SK-N-SH (cell line): Measurements from ENCODE around the gene PIGL. TPM values are rescaled to one million over a fixed set of nuclear protein-coding genes. Genes with fewer than 3 reads are reported as not detected.

Source experiments
- CTCF ChIA-PET: fragments of 300-600, 350-600 bp; formaldehyde crosslinking; extraction: SDS; loops from one replicate; lab custom pipeline; 2021; lab: Yijun Ruan, JAX
- POLR2A ChIA-PET: fragments of 350-600 bp; sonication (Branson Sonifier 250); formaldehyde crosslinking; extraction: SDS; loops from one replicate; lab custom pipeline; 2020; ENCODE audit warnings: antibody characterized with exemption, inconsistent platforms; lab: Yijun Ruan, JAX
- DNase-seq: peaks from one replicate; pipeline ENCODE4 v3.0.0; 2012
- H2AFZ ChIP-seq: fragments of 200-600 bp; sonication (generic); 2 replicates; pipeline ENCODE4 v1.8.1; 2016; ENCODE audit warnings: antibody characterized with exemption, mild to moderate bottlenecking, low read depth
- H3F3A ChIP-seq: fragments of 200-600 bp; sonication (generic); replicated peaks from 2 replicates; pipeline ENCODE3; 2016; ENCODE audit warnings: antibody characterized with exemption, mild to moderate bottlenecking; ENCODE audit not compliant: insufficient read depth
- H3K27ac ChIP-seq, 2 experiments: fragments of 200-500 bp in 1 of 2; fragments of 200-600 bp in 1 of 2; sonication (Bioruptor generic) in 1 of 2; sonication (generic), shearing (Covaris generic) in 1 of 2; 2 replicates each; pipeline versions ENCODE4 v1.5.1 to v1.6.1; 2014 to 2016; ENCODE audit warnings: low read depth in 2 of 2, inconsistent platforms in 1 of 2, low read length in 1 of 2, mild to moderate bottlenecking in 1 of 2, mixed read lengths in 1 of 2
- H3K27me3 ChIP-seq: fragments of 200-600 bp; sonication (generic), shearing (Covaris generic); 2 replicates; pipeline ENCODE4 v1.6.1; 2016; ENCODE audit warnings: mixed run types; ENCODE audit not compliant: insufficient read depth
- H3K36me3 ChIP-seq, 2 experiments: fragments of 200-500 bp in 1 of 2; fragments of 200-600 bp in 1 of 2; sonication (Bioruptor generic) in 1 of 2; sonication (generic) in 1 of 2; replicated peaks in 1 of 2; 2 replicates each; pipeline versions ENCODE3 to v1.5.1; 2014 to 2016; ENCODE audit warnings: low read length in 1 of 2, mild to moderate bottlenecking in 1 of 2; ENCODE audit not compliant: insufficient read depth in 2 of 2, control insufficient read depth in 1 of 2
- H3K4me1 ChIP-seq, 2 experiments: fragments of 200-500 bp in 1 of 2; fragments of 200-600 bp in 1 of 2; sonication (Bioruptor generic) in 1 of 2; sonication (generic), shearing (Covaris generic) in 1 of 2; 2 replicates each; pipeline versions ENCODE4 v1.5.1 to v1.6.1; 2014 to 2016; ENCODE audit warnings: low read depth in 1 of 2, low read length in 1 of 2, mixed run types in 1 of 2; ENCODE audit not compliant: insufficient read depth in 2 of 2, control insufficient read depth in 1 of 2
- H3K4me2 ChIP-seq: fragments of 200-600 bp; sonication (generic), shearing (Covaris generic); 2 replicates; pipeline ENCODE4 v1.6.1; 2017; ENCODE audit warnings: mixed run types
- H3K4me3 ChIP-seq, 2 experiments: fragments of 200-500 bp in 1 of 2; fragments of 200-600 bp in 1 of 2; sonication (Bioruptor generic) in 1 of 2; sonication (generic), shearing (Covaris generic) in 1 of 2; 2 replicates each; pipeline versions ENCODE4 v1.5.1 to v1.8.1; 2014 to 2016; ENCODE audit warnings: low read depth in 2 of 2, inconsistent platforms in 1 of 2, low read length in 1 of 2, mild to moderate bottlenecking in 1 of 2, mixed read lengths in 1 of 2, moderate library complexity in 1 of 2
- H3K79me2 ChIP-seq: fragments of 200-600 bp; sonication (generic); 2 replicates; pipeline ENCODE4 v1.8.1; 2017; ENCODE audit warnings: mild to moderate bottlenecking; ENCODE audit not compliant: insufficient read depth
- H3K9ac ChIP-seq: fragments of 200-600 bp; sonication (generic); 2 replicates; pipeline ENCODE4 v1.6.1; 2017; ENCODE audit warnings: mixed run types
- H3K9me2 ChIP-seq: fragments of 200-600 bp; sonication (generic); 2 replicates; pipeline ENCODE4 v1.6.1; 2017; ENCODE audit warnings: mixed run types
- H3K9me3 ChIP-seq: fragments of 200-600 bp; sonication (generic); 2 replicates; pipeline ENCODE4 v1.6.1; 2017; ENCODE audit warnings: mixed run types, mild to moderate bottlenecking, moderate library complexity
- H4K20me1 ChIP-seq: fragments of 200-600 bp; sonication (generic); 2 replicates; pipeline ENCODE4 v1.6.1; 2017; ENCODE audit warnings: mild to moderate bottlenecking, mixed run types; ENCODE audit not compliant: insufficient read depth
- ELF1 ChIP-seq: IDR thresholded peaks from 2 replicates; pipeline ENCODE4 v1.4.0; 2012
- EP300 ChIP-seq, 2 experiments: IDR thresholded peaks; 2 replicates each; pipeline versions ENCODE4 v1.4.0 to v1.6.1; 2012; ENCODE audit warnings: borderline replicate concordance in 1 of 2, low read depth in 1 of 2, low read length in 1 of 2
- FOXM1 ChIP-seq: IDR thresholded peaks from 2 replicates; pipeline ENCODE4 v1.4.0; 2012; ENCODE audit warnings: low read depth, mild to moderate bottlenecking
- IRF3 ChIP-seq: fragments of 150-350 bp; IDR thresholded peaks from 2 replicates; pipeline ENCODE4 v1.6.1; 2016; ENCODE audit warnings: mild to moderate bottlenecking, low read depth, low read length
- MEF2A ChIP-seq: IDR thresholded peaks from 2 replicates; pipeline ENCODE4 v1.4.0; 2012; ENCODE audit warnings: low read depth, borderline replicate concordance
- NFIC ChIP-seq: IDR thresholded peaks from 2 replicates; pipeline ENCODE4 v1.4.0; 2012; ENCODE audit warnings: borderline replicate concordance
- PBX3 ChIP-seq: IDR thresholded peaks from 2 replicates; pipeline ENCODE4; 2012
- POLR2AphosphoS5 ChIP-seq: IDR thresholded peaks from 2 replicates; pipeline ENCODE4 v1.6.1; 2012; ENCODE audit warnings: low read depth, low read length
- SMC3 ChIP-seq: IDR thresholded peaks from 2 replicates; pipeline ENCODE4 v1.6.1; 2012; ENCODE audit warnings: low read depth, low read length, improper control_type of control experiment
- TAF1 ChIP-seq: IDR thresholded peaks from 2 replicates; pipeline ENCODE4 v1.6.1; 2012; ENCODE audit warnings: low read depth, mild to moderate bottlenecking, low read length, moderate library complexity, borderline replicate concordance
- TEAD4 ChIP-seq: IDR thresholded peaks from 2 replicates; pipeline ENCODE4 v1.4.0; 2012; ENCODE audit warnings: mild to moderate bottlenecking, borderline replicate concordance; ENCODE audit not compliant: insufficient read depth
- WGBS: methylation state at CpG from one replicate; pipeline ENCODE4 v1.1.6; 2017; ENCODE audit warnings: low lambda C conversion rate; 5-methylcytosine and 5-hydroxymethylcytosine counted together
- polyA plus RNA-seq, 3 experiments: library from polyadenylated mRNA; depleted of rRNA; stranded (reverse); fragments of >200 nt; gene quantifications; 2 replicates each; pipeline ENCODE4 v1.2.3, GENCODE V29; 2012
- TF ChIP-seq, protein P1 (sequence below): fragments of 150-350 bp; IDR thresholded peaks from 2 replicates; pipeline ENCODE4 v1.6.1; 2017; ENCODE audit warnings: antibody characterized with exemption, low read length, low read depth, borderline replicate concordance
- TF ChIP-seq, protein P2 (sequence below): fragments of 200-600 bp; sonication (generic); IDR thresholded peaks from 2 replicates; pipeline ENCODE4 v1.6.1; 2017; ENCODE audit warnings: antibody characterized with exemption, mild to moderate bottlenecking, moderate library complexity
- TF ChIP-seq, protein P3 (sequence below): IDR thresholded peaks from 2 replicates; pipeline ENCODE4 v1.4.0; 2012; ENCODE audit warnings: low read depth, borderline replicate concordance

Gene PIGL
- polyA plus RNA-seq, 1 of the 3 experiments (the other 2 are of a cell fraction), result 34.0 TPM

- TF ChIP-seq, protein P1, sequence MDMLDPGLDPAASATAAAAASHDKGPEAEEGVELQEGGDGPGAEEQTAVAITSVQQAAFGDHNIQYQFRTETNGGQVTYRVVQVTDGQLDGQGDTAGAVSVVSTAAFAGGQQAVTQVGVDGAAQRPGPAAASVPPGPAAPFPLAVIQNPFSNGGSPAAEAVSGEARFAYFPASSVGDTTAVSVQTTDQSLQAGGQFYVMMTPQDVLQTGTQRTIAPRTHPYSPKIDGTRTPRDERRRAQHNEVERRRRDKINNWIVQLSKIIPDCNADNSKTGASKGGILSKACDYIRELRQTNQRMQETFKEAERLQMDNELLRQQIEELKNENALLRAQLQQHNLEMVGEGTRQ, result no peak
- TF ChIP-seq TAF1 (no peak), SMC3 (no peak), EP300 (IDR thresholded peaks at IDR 0.05; ENCODE audit: borderline replicate concordance in 1 of 2, low read depth in 1 of 2, low read length in 1 of 2) (no peak), MEF2A (no peak), TEAD4 (no peak)
- TF ChIP-seq, protein P2, sequence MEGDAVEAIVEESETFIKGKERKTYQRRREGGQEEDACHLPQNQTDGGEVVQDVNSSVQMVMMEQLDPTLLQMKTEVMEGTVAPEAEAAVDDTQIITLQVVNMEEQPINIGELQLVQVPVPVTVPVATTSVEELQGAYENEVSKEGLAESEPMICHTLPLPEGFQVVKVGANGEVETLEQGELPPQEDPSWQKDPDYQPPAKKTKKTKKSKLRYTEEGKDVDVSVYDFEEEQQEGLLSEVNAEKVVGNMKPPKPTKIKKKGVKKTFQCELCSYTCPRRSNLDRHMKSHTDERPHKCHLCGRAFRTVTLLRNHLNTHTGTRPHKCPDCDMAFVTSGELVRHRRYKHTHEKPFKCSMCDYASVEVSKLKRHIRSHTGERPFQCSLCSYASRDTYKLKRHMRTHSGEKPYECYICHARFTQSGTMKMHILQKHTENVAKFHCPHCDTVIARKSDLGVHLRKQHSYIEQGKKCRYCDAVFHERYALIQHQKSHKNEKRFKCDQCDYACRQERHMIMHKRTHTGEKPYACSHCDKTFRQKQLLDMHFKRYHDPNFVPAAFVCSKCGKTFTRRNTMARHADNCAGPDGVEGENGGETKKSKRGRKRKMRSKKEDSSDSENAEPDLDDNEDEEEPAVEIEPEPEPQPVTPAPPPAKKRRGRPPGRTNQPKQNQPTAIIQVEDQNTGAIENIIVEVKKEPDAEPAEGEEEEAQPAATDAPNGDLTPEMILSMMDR, result no peak
- TF ChIP-seq, all 33 proteins: peak for 0
These were observed 58.0 kb downstream of the PIGL start (continued) for GRCh38 chr17:16275024-16275423.

- H3K4me2 ChIP-seq, result no peak overlapping the region
- TF ChIP-seq PBX3 (no peak), POLR2AphosphoS5 (no peak), IRF3 (no peak), FOXM1 (no peak), ELF1 (no peak), NFIC (no peak)
- TF ChIP-seq, protein P3, sequence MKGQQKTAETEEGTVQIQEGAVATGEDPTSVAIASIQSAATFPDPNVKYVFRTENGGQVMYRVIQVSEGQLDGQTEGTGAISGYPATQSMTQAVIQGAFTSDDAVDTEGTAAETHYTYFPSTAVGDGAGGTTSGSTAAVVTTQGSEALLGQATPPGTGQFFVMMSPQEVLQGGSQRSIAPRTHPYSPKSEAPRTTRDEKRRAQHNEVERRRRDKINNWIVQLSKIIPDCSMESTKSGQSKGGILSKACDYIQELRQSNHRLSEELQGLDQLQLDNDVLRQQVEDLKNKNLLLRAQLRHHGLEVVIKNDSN, result no peak
- TF ChIP-seq, protein P2, result no peak
- TF ChIP-seq, all 33 proteins: peak for 0
- peaks cover 30% of the 10 kb centered on the region for H3F3A ChIP-seq
- no peaks in the 10 kb centered on the region for H3K9me2 ChIP-seq
- no peak overlapping the region for H3K4me3 ChIP-seq
- no peaks in the 10 kb centered on the region; the same call in 1 of the 2 replicates for H3K79me2 ChIP-seq
- WGBS, result 47% methylated on average over 1 of the region's 1 CpG
- H3K27ac ChIP-seq, result no peak overlapping the region
- no peak overlapping the region for H3K9ac ChIP-seq
- H3K36me3 ChIP-seq, result peaks cover 0 to 21% of the 10 kb centered on the region in 2 experiments
- peaks cover 12% of the 10 kb centered on the region; the same call in 1 of the 2 replicates for H3K9me3 ChIP-seq
- H3K27me3 ChIP-seq, result no peaks in the 10 kb centered on the region
- DNase-seq, result no peak
- no peaks in the 10 kb centered on the region for H4K20me1 ChIP-seq
- H3K4me1 ChIP-seq, result peaks cover 3 to 18% of the 10 kb centered on the region in 2 experiments; a peak in 3 of 4 replicates
- ChIA-PET POLR2A (no interaction called here), CTCF (no interaction called here)
- no peak overlapping the region for H2AFZ ChIP-seq
These were observed 60.2 kb downstream of the PIGL start for GRCh38 chr17:16277163-16277562.
